GM21528 (cell line): Measurements from ENCODE around the gene CACNG4.
"Not testable (repeated sequence)": the region's sequence is repeated elsewhere in the genome, so short reads cannot be mapped to it uniquely, and the experiment has no call there.

Source experiments
- ATAC-seq: cut with Tn5 transposase; IDR thresholded peaks from one replicate; pipeline ENCODE4 v1.9.1; 2021; ENCODE audit warnings: mild to moderate bottlenecking, moderate library complexity; ENCODE audit not compliant: unreplicated experiment, low FRiP score

The CACNG4 gene

DNA sequence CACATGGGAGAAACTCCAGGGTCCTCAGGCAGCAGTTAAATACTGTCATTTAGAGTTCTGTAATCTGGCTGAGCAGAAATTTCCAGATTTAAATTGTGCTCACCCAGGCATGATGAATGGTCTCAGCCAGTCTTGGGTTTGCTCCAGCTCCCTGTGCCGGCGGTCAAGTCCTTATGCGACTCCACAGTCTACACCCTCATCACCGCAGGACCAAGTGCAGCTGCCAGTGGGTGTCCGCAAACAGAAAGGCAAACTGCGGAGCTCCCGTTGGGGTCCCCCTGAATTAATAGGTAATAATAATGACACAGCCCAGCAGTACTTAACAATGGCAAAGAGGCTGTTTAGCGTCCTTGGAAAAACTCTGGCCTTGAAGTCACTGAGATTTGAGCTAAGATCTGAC, 3.9 kb upstream of the CACNG4 start:
- no peak for ATAC-seq

DNA sequence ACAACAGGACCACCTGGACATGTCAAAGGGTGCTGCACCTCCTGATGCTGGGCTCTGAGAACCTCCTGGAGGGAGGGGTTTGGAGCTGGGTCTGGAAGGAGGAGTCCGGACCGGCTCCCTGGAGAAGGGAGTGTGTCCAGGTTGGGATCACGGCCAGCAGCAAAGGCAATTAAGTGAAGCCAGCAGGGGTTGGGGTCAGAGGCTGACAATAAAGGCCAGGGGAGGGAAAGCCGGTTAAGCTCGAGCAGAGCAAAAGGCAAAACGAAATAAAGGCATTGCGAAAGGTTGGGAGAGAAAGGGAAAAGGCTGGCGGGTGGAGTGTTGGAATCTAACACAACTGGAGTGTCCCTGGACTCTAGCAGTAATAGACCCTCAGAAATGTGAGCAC, 992 bp upstream of the CACNG4 start:
- ATAC-seq, result no peak

DNA sequence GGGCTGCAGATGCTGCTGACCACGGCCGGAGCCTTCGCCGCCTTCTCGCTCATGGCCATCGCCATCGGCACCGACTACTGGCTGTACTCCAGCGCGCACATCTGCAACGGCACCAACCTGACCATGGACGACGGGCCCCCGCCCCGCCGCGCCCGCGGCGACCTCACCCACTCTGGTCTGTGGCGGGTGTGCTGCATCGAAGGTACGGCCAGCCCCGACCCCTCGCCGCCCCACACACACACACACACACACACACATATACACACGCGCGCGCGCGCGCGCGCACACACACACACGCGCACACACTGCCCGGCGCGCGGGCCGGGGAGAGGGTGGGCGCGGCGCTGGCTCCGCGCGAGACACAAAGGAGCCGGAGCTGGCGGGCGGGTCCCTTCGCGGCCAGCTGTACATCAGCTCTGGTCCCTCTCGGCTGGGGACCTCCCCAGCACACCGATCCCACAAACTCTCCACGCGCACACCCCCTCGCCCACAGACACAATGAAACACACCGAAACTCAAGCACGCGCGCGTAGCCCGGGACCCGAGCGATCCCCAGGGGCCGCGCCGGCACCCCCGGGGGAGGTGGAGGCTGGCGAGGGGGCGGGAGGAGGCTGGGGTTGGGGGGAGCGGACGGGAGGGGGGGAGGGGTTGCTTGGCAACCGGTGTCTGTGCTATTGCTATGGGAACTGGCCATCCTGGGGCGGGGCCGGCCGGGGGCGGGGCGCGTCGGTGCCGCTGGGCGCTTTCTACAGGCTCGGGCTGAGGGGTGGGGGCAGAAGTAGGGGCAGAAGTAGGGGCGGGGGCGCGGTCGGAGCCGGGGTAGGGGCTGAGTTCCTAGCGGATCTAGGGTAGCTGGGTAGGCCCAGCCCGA, 658 bp downstream of the CACNG4 start:
- ATAC-seq, result no peak

DNA sequence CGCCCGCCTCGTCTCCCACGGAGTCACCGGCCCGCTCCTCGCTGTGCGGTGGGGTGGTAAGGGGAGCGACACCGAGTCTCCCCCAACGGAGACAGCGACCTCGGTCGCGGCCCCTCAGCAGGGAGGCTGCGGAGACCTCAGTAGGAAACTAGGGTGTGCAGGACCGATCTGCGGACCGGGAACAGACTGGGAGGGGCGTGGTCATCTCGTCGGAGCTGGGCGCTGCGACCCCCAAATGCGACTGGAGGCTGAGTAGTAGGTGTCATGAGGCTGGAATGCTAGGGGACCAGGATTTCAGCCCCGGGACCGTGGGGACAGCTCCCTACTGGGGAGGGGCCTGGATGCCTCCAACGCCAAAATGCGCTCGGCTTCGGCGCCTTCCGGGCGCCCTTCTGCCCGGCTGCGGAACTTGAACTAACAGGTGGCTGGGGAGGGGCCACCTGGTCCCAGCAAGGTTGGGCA, 1.3 kb downstream of the CACNG4 start:
- no peak for ATAC-seq

DNA sequence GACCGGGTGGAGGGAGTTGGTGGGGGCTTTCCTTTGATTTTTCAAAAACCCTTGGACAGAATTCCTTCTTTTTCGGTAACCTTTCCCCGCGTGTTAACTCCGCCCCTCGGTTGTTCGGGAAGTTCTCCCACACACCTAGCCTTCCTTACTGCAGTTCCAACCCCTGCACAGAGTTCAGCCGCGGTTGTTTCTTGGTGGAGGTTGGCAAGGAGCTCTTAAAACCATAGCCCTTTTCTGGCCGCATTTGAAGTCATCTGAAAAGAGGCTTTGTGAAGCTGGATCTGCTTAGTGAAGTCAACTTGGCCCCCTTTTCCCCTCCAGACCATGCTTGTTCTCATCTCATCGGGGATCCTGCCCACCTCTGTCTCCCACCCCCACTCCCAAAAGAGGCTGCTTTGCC, 1.8 kb downstream of the CACNG4 start:
- ATAC-seq, result no peak

DNA sequence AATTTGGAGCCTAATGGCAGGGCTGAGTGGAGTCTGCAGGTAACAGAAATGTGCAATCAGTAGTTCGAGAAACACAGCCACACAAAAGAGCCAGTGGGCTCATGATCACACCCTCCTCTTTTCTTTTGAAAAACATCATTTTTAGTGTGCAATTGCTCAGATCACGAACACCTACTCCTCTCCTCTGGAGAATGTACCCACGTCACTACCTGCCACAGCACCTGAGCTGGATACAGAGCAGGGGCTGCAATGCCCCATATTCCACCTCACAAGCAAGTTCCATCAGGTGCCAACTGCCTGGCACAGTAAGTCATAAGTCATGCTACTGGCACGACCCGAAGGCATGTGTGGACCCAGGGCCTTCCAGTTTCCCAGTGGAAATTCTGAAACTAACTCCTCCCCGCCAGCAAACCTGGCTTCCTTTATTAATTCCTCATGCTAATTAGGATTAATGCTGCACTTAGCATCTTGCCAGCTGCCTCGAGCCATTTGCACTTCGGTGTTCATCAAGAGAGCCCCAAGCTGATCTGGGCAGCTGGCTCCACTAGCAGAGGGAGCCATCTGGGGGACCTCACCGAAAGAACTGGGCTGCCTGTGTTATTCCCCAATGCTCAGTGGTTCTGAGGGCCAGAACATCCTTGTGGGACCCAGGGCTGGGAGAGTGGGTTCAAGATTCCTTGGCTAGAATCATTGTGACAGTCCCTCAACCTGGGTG, 2.4 kb downstream of the CACNG4 start:
- no peak for ATAC-seq

DNA sequence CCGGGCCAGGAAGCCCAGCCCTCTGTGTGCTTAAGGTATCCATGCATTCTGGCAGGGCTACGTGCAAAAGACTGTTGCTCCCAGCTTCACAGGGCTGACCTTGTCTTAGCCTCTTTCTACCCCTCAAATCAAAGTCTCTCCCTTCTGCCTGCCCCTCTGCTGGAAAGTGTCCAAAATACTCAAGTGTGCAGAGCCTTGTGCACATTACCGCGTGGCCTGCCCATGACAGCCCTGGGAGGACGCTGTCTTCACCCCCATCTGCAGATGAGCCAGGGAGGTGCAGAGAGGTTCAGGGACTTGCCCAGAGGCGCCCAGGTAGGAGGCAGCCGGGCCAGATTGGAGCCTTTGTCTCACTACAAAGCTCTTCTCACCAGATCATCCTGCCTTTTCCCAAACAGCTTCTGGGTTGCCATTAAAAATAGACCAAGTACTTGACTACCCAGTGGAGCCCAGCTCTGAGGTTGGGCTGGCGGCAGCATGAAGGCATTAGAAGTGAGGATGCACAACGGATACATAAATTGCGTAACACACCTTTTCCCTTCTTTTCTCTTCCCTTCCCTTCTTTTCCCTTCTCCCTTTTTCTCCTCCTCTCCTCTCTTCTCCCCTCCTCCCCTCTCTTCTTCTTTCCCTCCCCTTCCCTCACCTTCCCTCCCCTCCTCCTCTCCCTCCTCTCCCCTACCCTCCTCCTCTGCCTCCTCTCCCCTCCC, 3.5 kb downstream of the CACNG4 start:
- no peak for ATAC-seq

DNA sequence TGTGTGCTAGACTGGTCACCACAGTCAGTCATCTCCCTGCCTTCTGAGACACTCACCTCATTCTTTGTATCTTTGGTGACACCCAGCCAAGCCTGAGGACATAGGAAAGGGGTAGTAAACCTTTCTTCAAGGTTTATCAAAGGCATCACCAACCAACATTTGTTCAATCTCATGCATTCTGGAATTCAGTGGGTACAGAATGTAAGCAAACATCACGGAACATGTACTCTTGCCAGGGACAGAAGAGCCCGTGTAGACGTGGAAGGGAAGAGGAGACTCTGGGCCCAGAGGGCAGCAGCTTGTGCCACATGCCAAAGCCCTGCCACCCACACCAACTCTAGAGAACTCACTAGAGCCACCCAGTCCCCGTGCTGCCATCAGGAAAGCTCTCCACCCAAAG, 4.4 kb downstream of the CACNG4 start:
- no peak for ATAC-seq

DNA sequence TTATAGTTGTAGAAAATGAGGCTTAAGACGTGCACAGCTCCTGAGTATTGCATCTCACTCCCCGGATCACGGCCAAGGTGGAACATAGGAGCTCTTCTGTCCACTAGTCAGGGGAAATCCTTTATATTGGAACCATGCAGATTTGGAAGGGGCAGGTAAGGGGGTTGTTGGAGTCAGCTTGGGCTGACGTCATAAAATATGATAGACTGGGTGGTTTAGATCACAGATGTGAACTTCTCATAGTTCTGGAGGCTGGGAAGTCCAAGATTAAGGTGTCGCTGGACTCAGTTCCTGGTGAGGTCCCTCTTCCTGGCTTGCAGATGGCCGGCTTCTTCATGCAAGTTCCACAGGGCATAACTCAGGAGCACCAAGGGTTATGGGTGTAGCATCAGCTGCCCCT, 5.6 kb downstream of the CACNG4 start:
- no peak for ATAC-seq

DNA sequence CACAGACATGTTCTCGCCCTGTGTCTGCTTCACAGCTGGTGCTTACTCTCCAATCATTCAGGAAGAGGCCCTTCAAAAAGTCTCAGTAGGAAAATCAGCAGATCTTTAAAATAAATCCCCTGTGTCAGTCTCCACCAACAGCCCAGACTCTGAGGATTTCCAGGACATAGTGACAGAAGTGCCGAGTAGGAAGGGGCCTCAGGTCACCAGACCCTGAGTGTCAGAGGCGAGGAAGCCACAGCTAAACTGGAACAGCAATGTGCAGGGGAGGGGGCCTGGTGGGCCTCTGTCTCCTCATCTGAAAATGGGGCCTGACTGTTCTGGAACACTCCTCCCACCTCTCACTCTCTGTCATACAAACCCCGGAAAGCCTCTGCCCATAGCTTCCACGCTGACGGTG, 6.3 kb downstream of the CACNG4 start:
- ATAC-seq, result no peak

DNA sequence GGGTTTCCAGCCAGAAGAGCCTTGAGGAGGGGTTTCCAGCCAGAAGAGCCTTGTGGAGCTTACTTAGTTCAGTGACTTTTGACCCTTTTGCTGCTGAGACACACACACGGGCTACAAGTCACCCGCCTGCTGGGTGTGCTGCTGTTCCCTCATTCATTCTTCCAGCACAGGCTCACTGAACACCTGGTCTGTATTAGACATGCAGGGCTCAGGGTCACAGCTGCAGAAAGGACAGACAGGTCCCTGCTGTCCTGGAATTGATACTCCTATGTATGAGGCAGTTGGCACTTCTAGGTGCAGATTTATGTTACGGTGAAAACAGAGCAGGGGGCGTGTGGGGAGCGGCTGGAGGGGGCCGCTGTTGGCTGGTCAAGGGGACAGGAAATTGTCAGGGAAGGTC, 6.8 kb downstream of the CACNG4 start:
- ATAC-seq, result no peak

DNA sequence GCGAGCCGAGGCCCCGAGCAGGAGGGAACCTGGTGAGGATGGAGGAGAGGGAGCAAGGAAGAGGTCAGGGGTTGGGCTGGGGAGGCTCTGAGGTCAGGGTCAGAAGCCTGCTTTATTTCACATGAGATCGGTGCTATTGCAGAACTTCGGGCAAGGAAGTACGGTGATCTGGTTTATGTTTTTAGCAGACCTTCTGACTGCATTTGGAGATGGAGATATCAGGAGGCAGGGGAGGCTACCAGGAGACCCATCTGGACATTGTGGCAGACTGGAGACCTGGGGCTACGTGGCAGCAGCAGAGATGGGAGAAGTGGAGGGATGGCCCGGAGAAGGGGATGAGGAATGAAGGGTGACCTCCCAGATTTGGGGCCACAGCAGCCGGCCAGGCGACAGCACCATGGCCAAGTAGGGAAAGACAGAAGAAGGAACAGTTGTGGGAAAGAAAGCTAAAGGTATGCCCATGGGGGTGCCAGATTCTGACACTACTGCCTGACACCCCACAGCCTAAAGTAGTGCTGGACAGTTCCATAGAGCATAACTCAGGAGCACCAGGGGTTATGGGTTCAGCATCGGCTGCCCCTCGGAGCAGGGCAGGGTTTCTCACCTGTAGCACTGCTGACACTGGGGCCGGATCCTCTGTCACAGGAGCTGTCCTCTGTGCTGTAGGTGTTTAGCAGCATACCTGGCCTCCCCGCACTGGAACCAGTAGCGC, 7.4 kb downstream of the CACNG4 start:
- no peak for ATAC-seq

DNA sequence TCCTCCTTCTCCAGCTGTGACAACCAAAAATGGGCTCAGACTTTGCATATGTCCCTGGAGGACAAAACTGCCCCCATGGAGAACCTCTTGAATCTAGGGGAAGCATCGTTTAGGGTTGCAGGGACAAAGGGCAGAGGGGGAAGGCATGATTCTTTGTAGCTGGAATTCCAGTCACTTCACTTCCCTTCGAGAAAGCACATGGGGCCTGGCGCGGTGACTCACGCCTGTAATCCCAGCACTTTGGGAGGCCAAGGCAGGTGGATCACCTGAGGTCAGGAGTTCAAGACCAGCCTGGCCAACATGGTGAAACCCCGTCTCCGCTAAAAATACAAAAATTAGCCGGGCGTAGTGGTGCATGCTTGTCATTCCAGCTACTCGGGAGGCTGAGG, 7.9 kb downstream of the CACNG4 start:
- ATAC-seq, result not testable (repeated sequence)

DNA sequence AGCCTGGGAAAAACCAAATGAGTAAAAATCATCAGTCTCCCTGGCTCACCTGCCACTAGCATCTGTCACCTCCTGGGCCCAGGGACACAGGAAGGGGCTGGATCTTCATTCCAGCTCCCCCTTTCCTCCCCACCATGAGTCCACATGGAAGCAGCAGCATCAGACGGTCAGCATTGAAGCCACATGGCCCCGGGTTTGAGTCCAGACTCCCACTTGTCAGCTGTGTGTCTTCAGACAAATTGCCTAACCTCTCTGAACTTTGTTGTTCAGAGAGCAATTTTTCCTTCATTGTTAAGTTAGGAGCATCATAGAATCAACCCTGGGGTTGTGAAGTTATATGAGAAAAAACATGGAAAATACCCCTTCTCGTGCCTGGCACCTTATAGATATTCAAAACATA, 10.7 kb downstream of the CACNG4 start:
- ATAC-seq, result no peak

DNA sequence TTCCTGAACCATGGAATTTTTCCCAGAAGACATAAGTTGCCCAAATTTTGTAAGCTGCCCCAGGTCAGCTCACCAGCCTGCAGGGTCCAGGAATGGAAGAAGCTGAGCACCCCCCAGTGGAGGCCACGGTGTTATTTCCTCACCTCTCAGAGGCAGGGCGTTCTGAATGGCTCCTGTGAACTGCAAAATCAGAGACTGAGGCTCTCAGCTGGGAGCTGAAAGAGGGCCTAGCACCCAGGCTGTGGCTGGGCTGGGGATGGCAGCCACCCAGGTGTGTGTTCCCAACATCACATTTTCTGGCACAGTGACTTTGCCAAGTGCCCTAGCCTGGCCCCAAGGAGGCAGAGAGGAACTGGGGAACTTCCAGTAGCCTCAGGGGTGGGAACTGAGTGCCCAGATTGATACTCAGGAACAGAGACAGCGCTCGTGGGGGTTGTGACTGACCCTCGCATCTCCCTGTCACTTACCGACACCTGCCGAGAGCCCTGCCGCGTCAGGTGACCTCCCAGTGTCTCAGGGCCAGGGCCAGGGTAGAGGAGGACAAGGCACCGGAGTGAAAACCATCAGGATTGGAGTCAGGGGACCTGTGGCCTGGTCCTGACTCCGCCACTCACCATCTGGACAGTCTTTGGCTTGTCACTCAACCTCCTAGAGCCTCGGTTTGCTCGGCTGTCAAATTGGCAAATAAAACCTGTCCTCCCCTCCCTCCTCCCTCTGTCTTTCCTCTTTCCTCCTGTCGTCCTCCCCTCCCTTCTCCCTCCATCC, 11.3 kb downstream of the CACNG4 start:
- ATAC-seq, result no peak

DNA sequence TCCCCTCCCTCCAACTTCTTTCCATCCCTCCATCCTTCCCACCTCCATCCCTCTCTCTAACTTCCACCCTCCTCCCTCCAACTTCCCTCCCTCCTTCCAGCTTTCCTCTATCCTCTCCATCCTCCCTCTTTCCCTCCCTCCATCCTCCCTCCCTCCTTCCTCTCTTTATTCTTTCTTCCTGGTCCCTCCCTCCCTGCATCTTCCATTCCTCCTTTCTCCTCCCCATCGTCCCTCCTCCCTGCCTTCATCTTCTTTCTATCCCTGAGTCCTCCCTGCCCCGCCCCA, 11.8 kb downstream of the CACNG4 start:
- no peak for ATAC-seq

DNA sequence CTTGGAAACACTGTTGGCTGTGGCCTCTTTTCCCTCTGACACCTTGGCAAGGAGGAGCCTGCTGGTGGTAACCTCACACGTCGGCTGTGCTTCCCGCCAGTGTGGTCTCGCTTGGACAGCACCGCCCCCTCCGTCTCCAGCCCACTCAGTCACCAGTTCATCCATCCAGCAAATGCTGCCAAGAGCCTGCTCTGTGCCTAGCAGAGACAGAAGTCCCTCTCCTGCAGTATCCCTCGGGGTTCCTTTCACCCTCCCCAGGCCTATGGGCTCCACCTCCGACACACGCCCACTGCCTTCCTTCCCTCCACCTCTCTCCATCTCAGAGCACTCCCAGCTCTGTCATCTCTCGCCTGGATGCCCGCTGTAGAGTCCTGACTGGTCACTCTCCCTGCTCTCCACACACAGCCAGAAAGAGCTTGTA, 12.3 kb downstream of the CACNG4 start:
- no peak for ATAC-seq

DNA sequence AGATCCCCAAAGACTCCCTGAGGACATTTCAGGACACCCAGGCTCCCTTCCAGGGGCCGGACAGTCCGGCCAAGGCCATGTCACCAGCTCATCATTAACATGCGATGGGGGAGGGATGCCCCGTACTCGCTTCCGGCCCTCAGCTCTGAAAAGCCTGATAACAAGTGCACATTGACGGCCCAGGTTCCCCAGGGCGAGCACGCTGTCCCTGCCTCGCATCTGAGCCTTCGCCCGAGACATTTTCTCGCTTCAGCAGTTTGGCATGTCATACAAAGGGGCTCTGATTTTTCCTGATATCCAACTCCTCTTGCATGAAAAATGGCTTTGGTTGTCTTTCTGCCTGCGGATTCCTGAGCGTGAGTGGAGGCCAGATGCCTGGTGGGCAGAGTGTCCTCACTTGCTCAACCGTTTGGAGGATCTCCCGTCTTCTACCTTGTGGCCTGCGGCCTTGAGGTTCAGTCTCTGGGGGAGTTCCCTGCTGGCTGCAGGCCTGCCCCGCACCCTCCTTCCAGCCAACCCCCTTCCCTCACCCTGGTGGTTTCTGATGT, 14.1 kb downstream of the CACNG4 start:
- ATAC-seq, result no peak

DNA sequence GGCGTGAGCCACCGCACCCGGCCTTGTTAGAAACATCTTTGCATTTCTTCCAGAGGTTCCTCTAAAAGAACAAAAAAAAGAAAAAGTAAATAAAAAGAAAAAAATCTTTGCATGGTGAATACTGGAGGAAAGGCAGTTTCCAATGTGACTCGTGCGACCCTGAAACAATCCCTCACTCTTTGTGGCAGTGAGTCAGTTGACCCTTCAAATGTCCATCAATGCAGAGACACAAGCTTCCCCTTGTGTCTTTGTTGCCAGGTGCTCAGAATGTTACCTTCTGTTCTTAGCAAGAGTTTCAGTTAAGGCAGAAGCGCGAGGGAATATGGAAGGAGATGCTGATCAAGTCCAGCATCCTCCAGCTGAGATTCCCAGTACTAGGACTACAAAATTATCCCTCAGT, 16.4 kb downstream of the CACNG4 start:
- ATAC-seq, result no peak

DNA sequence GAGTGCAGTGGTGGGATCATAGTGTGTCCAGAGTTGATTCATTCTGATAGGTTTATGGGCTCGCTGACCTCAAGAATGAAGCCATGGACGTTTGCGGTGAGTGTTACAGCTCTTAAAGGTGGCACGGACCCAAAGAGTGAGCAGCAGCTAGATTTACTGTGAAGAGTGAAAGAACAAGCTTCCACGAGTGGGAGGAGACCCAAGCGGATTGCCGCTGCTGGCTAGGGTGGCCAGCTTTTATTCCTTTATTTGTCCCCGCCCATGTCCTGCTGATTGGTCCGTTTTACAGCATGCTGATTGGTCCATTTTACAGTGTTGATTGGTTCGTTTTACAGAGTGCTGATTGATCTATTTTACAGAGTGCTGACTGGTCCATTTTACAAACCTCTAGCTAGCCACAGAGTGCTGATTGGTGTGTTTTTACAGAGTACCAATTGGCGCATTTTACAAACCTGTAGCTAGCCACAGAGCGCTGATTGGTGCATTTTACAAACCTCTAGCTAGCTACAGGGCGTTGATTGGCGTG, 17.5 kb downstream of the CACNG4 start:
- no peak for ATAC-seq
